Panc1 (cell line): ENCODE results near the gene BBX. TPM values are rescaled to one million over a fixed set of nuclear protein-coding genes. Genes with fewer than 3 reads are reported as not detected.

Source experiments
- ATAC-seq: fragments of 200-7000 bp; cut with Tn5 transposase; 2 replicates; pipeline ENCODE4 v1.9.1; 2020; ENCODE audit warnings: mild to moderate bottlenecking, moderate library complexity
- BruUV-seq: library from RNA; stranded (reverse); fragments of 400-500 nt; replicated peaks from 2 replicates; lab custom pipeline; 2021; lab: Mats Ljungman, UMichigan
- CTCF ChIA-PET: fragments of 300-600 bp; sonication (Branson Sonifier 250); formaldehyde crosslinking; loops from one replicate; lab custom pipeline; 2022; ENCODE audit warnings: antibody characterized with exemption; lab: Charles Lee
- POLR2A ChIA-PET: fragments of 300-600 bp; sonication (Branson Sonifier 250); formaldehyde crosslinking; loops from one replicate; lab custom pipeline; 2022; ENCODE audit warnings: antibody characterized with exemption; lab: Charles Lee
- DNase-seq: peaks from one replicate; pipeline ENCODE4 v3.0.0-alpha.2; 2010; ENCODE audit warnings: low read depth, low spot score
- H3K27ac ChIP-seq: 2 replicates; pipeline ENCODE4 v1.5.1; 2011; ENCODE audit warnings: mild to moderate bottlenecking, low read length, inconsistent platforms
- H3K27me3 ChIP-seq: fragments of 200-500 bp; sonication (Bioruptor generic); 2 replicates; pipeline ENCODE4 v1.6.0; 2014; ENCODE audit warnings: low read length, inconsistent platforms; ENCODE audit not compliant: control insufficient read depth, insufficient read depth
- H3K36me3 ChIP-seq: fragments of 200-500 bp; sonication (Bioruptor generic); 2 replicates; pipeline ENCODE4 v1.5.1; 2014; ENCODE audit warnings: inconsistent platforms, mild to moderate bottlenecking, low read length, moderate library complexity; ENCODE audit not compliant: control insufficient read depth, insufficient read depth
- H3K4me1 ChIP-seq: 2 replicates; pipeline ENCODE4 v1.5.1; 2011; ENCODE audit warnings: inconsistent platforms, mild to moderate bottlenecking, low read length, moderate library complexity; ENCODE audit not compliant: control insufficient read depth, insufficient read depth
- H3K4me3 ChIP-seq, 2 experiments: 2 replicates each; pipeline ENCODE4 v1.5.1; 2011 to 2012; ENCODE audit warnings: low read depth in 2 of 2, low read length in 2 of 2, mild to moderate bottlenecking in 2 of 2, inconsistent platforms in 1 of 2, moderate library complexity in 1 of 2
- H3K9me3 ChIP-seq: fragments of 200-500 bp; sonication (Bioruptor generic); 2 replicates; pipeline ENCODE4 v1.5.1; 2014; ENCODE audit warnings: low read depth, mild to moderate bottlenecking, inconsistent platforms, low read length, moderate library complexity; ENCODE audit not compliant: control insufficient read depth, insufficient read depth
- POLR2AphosphoS5 ChIP-seq: IDR thresholded peaks from 2 replicates; pipeline ENCODE4 v1.6.1; 2012; ENCODE audit warnings: mild to moderate bottlenecking, low read depth, low read length, moderate library complexity
- SIN3A ChIP-seq: IDR thresholded peaks from 2 replicates; pipeline ENCODE4 v1.6.1; 2012; ENCODE audit warnings: low read depth, mild to moderate bottlenecking, low read length, moderate library complexity, borderline replicate concordance; ENCODE audit not compliant: insufficient read depth
- TCF7L2 ChIP-seq: IDR thresholded peaks from 2 replicates; pipeline ENCODE4 v1.6.1; 2011; ENCODE audit warnings: mild to moderate bottlenecking, low read depth, low read length, inconsistent platforms
- in situ Hi-C: cut with HindIII; loops from 2 replicates; pipeline ENCODE4 v1.10.0; 2016; ENCODE audit warnings: low sequenced_read_pairs, low pct_unique_long_range_greater_than_20kb
- intact Hi-C: fragments of 100-400 bp; cut with micrococcal nuclease; formaldehyde crosslinking; loops from one replicate; pipeline ENCODE4 v1.10.0; 2022; ENCODE audit not compliant: unreplicated experiment
- total RNA-seq: library from RNA; stranded (reverse); gene quantifications from one replicate; pipeline ENCODE4 v1.2.1, GENCODE V29; 2021; ENCODE audit not compliant: unreplicated experiment
- TF ChIP-seq, protein P1 (sequence below): fragments of 450-650 bp; IDR thresholded peaks from 2 replicates; pipeline ENCODE4 v1.5.1; 2017; ENCODE audit warnings: mild to moderate bottlenecking
- TF ChIP-seq, protein P2 (sequence below), 2 experiments: IDR thresholded peaks; 2 replicates each; pipeline ENCODE4 v1.6.1; 2011 to 2012; ENCODE audit warnings: low read depth in 2 of 2, control low read depth in 1 of 2, low read length in 1 of 2, mild to moderate bottlenecking in 1 of 2, moderate library complexity in 1 of 2; ENCODE audit not compliant: insufficient read depth in 1 of 2

Gene BBX
- total RNA-seq, 1 experiment from 2014 or later = 28.5 TPM

DNA sequence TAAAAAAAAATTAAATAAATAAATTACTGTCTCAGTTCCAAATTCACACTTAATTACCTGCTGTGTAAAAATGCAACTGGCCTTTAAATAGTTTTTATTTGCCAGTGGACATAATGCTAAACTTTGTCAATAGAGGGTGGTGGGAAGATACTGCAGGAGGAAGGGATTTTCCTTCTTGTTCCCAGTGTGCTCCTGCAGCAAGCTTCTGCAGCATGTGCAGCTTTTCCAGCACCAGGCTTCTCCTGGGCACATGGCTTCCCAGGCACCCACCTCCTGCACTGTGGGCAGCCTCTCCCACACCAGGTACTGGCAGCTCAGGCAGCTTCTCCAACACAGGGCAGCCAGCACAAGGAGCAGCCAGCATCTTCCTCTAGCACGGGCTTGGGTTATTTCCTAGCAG is 29.6 kb upstream of the BBX start:
- no peaks in the 10 kb centered on the region for H3K9me3 ChIP-seq
- H3K27me3 ChIP-seq = no peaks in the 10 kb centered on the region
- in situ Hi-C loops = no loop called here
- TF ChIP-seq, protein P1, sequence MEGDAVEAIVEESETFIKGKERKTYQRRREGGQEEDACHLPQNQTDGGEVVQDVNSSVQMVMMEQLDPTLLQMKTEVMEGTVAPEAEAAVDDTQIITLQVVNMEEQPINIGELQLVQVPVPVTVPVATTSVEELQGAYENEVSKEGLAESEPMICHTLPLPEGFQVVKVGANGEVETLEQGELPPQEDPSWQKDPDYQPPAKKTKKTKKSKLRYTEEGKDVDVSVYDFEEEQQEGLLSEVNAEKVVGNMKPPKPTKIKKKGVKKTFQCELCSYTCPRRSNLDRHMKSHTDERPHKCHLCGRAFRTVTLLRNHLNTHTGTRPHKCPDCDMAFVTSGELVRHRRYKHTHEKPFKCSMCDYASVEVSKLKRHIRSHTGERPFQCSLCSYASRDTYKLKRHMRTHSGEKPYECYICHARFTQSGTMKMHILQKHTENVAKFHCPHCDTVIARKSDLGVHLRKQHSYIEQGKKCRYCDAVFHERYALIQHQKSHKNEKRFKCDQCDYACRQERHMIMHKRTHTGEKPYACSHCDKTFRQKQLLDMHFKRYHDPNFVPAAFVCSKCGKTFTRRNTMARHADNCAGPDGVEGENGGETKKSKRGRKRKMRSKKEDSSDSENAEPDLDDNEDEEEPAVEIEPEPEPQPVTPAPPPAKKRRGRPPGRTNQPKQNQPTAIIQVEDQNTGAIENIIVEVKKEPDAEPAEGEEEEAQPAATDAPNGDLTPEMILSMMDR = no peak
- no peak for TF ChIP-seq TCF7L2
- TF ChIP-seq POLR2AphosphoS5 = no peak
- TF ChIP-seq, protein P2, sequence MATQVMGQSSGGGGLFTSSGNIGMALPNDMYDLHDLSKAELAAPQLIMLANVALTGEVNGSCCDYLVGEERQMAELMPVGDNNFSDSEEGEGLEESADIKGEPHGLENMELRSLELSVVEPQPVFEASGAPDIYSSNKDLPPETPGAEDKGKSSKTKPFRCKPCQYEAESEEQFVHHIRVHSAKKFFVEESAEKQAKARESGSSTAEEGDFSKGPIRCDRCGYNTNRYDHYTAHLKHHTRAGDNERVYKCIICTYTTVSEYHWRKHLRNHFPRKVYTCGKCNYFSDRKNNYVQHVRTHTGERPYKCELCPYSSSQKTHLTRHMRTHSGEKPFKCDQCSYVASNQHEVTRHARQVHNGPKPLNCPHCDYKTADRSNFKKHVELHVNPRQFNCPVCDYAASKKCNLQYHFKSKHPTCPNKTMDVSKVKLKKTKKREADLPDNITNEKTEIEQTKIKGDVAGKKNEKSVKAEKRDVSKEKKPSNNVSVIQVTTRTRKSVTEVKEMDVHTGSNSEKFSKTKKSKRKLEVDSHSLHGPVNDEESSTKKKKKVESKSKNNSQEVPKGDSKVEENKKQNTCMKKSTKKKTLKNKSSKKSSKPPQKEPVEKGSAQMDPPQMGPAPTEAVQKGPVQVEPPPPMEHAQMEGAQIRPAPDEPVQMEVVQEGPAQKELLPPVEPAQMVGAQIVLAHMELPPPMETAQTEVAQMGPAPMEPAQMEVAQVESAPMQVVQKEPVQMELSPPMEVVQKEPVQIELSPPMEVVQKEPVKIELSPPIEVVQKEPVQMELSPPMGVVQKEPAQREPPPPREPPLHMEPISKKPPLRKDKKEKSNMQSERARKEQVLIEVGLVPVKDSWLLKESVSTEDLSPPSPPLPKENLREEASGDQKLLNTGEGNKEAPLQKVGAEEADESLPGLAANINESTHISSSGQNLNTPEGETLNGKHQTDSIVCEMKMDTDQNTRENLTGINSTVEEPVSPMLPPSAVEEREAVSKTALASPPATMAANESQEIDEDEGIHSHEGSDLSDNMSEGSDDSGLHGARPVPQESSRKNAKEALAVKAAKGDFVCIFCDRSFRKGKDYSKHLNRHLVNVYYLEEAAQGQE (IDR thresholded peaks at IDR 0.05; ENCODE audit: insufficient read depth in 1 of 2, low read depth in 2 of 2, low read length in 1 of 2) = no peak
- no peak for TF ChIP-seq SIN3A
- ChIA-PET POLR2A (no interaction called here), CTCF (no interaction called here)
- no TSS peak for BruUV-seq
- no peaks in the 10 kb centered on the region for H3K4me1 ChIP-seq
- H3K4me3 ChIP-seq = no peak overlapping the region
- ATAC-seq (no peak), DNase-seq (no peak)
- intact Hi-C loops = no loop called here
- H3K36me3 ChIP-seq = no peaks in the 10 kb centered on the region
- H3K27ac ChIP-seq = no peak overlapping the region

DNA sequence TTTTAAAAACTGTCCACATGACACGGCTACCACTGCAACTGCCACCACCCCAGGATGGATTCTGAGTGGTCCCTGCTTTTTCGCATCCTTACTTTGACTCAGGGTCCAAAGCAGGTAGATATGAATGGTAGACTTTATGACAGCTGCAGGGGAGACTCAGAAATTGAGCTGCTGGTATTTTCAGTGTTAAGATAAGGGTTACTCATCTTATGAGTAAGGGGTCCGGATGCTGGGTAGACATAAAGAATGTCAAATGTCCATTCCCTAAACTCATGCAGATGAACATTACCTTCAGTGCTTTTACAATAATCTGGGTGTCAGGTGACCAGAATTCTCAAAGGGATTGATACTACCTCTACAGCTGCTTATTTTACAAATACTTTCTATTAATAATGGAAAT is 25.9 kb upstream of the BBX start:
- ATAC-seq = no peak
- Histone ChIP-seq H3K4me3 (no peak overlapping the region), H3K27ac (no peak overlapping the region), H3K9me3 (no peaks in the 10 kb centered on the region), H3K27me3 (no peaks in the 10 kb centered on the region), H3K4me1 (no peaks in the 10 kb centered on the region), H3K36me3 (no peaks in the 10 kb centered on the region)
- CTCF ChIA-PET = no interaction called here
- in situ Hi-C loops = no loop called here
- TF ChIP-seq, protein P1 = no peak
- TF ChIP-seq, protein P2 (IDR thresholded peaks at IDR 0.05; ENCODE audit: insufficient read depth in 1 of 2, low read depth in 2 of 2, low read length in 1 of 2) = no peak
- TF ChIP-seq SIN3A (no peak), TCF7L2 (no peak), POLR2AphosphoS5 (no peak)
- intact Hi-C loops = no loop called here
- no TSS peak for BruUV-seq
- no peak for DNase-seq
- POLR2A ChIA-PET = no interaction called here
